CD4-positive, alpha-beta T cell (primary cell): Measurements from ENCODE around the gene FNDC8. TPM values are rescaled to one million over a fixed set of nuclear protein-coding genes. Genes with fewer than 3 reads are reported as not detected.
A peak's percentile ranks its signal among the peaks of the same experiment; 100 is the strongest.

Source experiments
- ATAC-seq: fragments of 200-7000 bp; cut with Tn5 transposase; one replicate; pipeline ENCODE4 v1.10.0; 2022; ENCODE audit warnings: mild to moderate bottlenecking; ENCODE audit not compliant: poor library complexity
- CTCF ChIA-PET: fragments of 350-600 bp; sonication (Branson Sonifier 250); formaldehyde crosslinking; loops from one replicate; lab custom pipeline; 2021; ENCODE audit warnings: antibody characterized with exemption, inconsistent platforms; lab: Charles Lee
- POLR2A ChIA-PET: fragments of 350-600 bp; sonication (Branson Sonifier 250); formaldehyde crosslinking; loops from one replicate; lab custom pipeline; 2021; ENCODE audit warnings: antibody characterized with exemption, inconsistent platforms; lab: Charles Lee
- DNase-seq, 14 experiments: peaks; one replicate each; pipeline ENCODE4 v3.0.0-alpha.2; 2013 to 2020; ENCODE audit warnings: mixed read lengths in 2 of 14
- H3K27ac ChIP-seq, 2 donors: one replicate each; pipeline versions ENCODE4 v1.5.1 to v1.7.0; 2013; ENCODE audit warnings: low read length in 2 of 2, low read depth in 1 of 2, mild to moderate bottlenecking in 1 of 2
- H3K27me3 ChIP-seq, 2 experiments: 1 replicate in 1 of 2; 2 replicates in 1 of 2; pipeline versions ENCODE4 v1.6.1 to v1.7.0; 2013; ENCODE audit warnings: low read length in 2 of 2, control low read depth in 1 of 2, mild to moderate bottlenecking in 1 of 2, moderate library complexity in 1 of 2; ENCODE audit not compliant: insufficient read depth in 2 of 2, control insufficient read depth in 1 of 2
- H3K36me3 ChIP-seq: one replicate; pipeline ENCODE4 v1.6.1; 2013; ENCODE audit warnings: low read length, control low read depth; ENCODE audit not compliant: insufficient read depth
- H3K4me1 ChIP-seq: one replicate; pipeline ENCODE4 v1.6.1; 2013; ENCODE audit warnings: low read length, control low read depth; ENCODE audit not compliant: insufficient read depth
- H3K4me3 ChIP-seq: one replicate; pipeline ENCODE4 v1.5.1; 2013; ENCODE audit warnings: mild to moderate bottlenecking, low read length, moderate library complexity
- H3K9me3 ChIP-seq, 2 experiments: 1 replicate in 1 of 2; 2 replicates in 1 of 2; pipeline versions ENCODE4 v1.6.1 to v1.7.0; 2013; ENCODE audit warnings: low read length in 2 of 2, mild to moderate bottlenecking in 2 of 2, control low read depth in 1 of 2, moderate library complexity in 1 of 2; ENCODE audit not compliant: control insufficient read depth in 1 of 2, insufficient read depth in 1 of 2
- H3K27ac Mint-ChIP-seq: one replicate; pipeline ENCODE4 v1.8.0; 2020; ENCODE audit warnings: mixed read lengths
- H3K27me3 Mint-ChIP-seq: one replicate; pipeline ENCODE4 v1.8.0; 2021; ENCODE audit warnings: mixed read lengths
- H3K36me3 Mint-ChIP-seq: one replicate; pipeline ENCODE4 v1.8.0; 2021; ENCODE audit warnings: low read depth, mixed read lengths
- H3K4me1 Mint-ChIP-seq: one replicate; pipeline ENCODE4 v1.8.0; 2021; ENCODE audit warnings: low read depth, mixed read lengths
- H3K4me3 Mint-ChIP-seq: one replicate; pipeline ENCODE4 v1.8.0; 2020; ENCODE audit warnings: mild to moderate bottlenecking, mixed read lengths
- H3K9me3 Mint-ChIP-seq: one replicate; pipeline ENCODE4 v1.8.0; 2020; ENCODE audit warnings: mixed read lengths
- intact Hi-C, 2 experiments: fragments of 100-400 bp; cut with DNase I in 1 of 2; cut with micrococcal nuclease in 1 of 2; formaldehyde crosslinking; loops; one replicate each; pipeline versions ENCODE4 v1.15.1 to v1.9.0; 2023 to 2025; cut with DNase I, micrococcal nuclease
- total RNA-seq, 174 experiments: library from RNA in 2 of 174; stranded (reverse) in 2 of 174; gene quantifications; one replicate each; pipeline ENCODE4 v1.2.3 and lab custom pipeline; 2021 to 2026
- TF ChIP-seq, protein P1 (sequence below): fragments of 200-600 bp; IDR thresholded peaks from one replicate; pipeline ENCODE4 v1.8.0; 2022; ENCODE audit warnings: antibody characterized with exemption, mild to moderate bottlenecking

Gene FNDC8
- total RNA-seq, 2 experiments from 2014 or later = not detected

GRCh38 chr17:35166526-35166925 lies 45.1 kb downstream of the FNDC8 start:
- DNase-seq (peak in 1 of 14 experiments; percentile 19), ATAC-seq (no peak)
- TF ChIP-seq, protein P1, sequence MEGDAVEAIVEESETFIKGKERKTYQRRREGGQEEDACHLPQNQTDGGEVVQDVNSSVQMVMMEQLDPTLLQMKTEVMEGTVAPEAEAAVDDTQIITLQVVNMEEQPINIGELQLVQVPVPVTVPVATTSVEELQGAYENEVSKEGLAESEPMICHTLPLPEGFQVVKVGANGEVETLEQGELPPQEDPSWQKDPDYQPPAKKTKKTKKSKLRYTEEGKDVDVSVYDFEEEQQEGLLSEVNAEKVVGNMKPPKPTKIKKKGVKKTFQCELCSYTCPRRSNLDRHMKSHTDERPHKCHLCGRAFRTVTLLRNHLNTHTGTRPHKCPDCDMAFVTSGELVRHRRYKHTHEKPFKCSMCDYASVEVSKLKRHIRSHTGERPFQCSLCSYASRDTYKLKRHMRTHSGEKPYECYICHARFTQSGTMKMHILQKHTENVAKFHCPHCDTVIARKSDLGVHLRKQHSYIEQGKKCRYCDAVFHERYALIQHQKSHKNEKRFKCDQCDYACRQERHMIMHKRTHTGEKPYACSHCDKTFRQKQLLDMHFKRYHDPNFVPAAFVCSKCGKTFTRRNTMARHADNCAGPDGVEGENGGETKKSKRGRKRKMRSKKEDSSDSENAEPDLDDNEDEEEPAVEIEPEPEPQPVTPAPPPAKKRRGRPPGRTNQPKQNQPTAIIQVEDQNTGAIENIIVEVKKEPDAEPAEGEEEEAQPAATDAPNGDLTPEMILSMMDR = no peak
- H3K36me3 Mint-ChIP-seq = no peaks in the 10 kb centered on the region
- H3K9me3 ChIP-seq = no peaks in the 10 kb centered on the region
- no peaks in the 10 kb centered on the region for H3K36me3 ChIP-seq
- no peaks in the 10 kb centered on the region for H3K9me3 Mint-ChIP-seq
- intact Hi-C loops = loop anchor here in 1 of 2 experiments (10.0 kb wide), 1 partner anchor 638 kb away; the partner anchor contains the start of gene TAF15
- ChIA-PET CTCF (interaction anchor here (0.7 to 2.1 kb wide), 3 partner anchors 76 to 146 kb away, joined by 3 to 8 read pairs (median 3); partner anchors contain the start of gene SLFN5), POLR2A (interaction anchor here (1.4 kb wide), 2 partner anchors 76 to 373 kb away, joined by 4 read pairs; partner anchors contain the start of gene SLFN5)
- no peaks in the 10 kb centered on the region for H3K27me3 Mint-ChIP-seq
- no peak overlapping the region for H3K4me3 ChIP-seq
- H3K27me3 ChIP-seq = no peaks in the 10 kb centered on the region
- H3K27ac ChIP-seq = no peak overlapping the region
- H3K4me1 Mint-ChIP-seq = peaks cover 38% of the 10 kb centered on the region
- H3K27ac Mint-ChIP-seq = no peak overlapping the region
- peaks cover 27% of the 10 kb centered on the region for H3K4me1 ChIP-seq
- H3K4me3 Mint-ChIP-seq = no peak overlapping the region

- no peaks in the 10 kb centered on the region for H3K9me3 Mint-ChIP-seq
- intact Hi-C loops = loop anchor here in 1 of 2 experiments (10.0 kb wide), 1 partner anchor 638 kb away; the partner anchor contains the start of gene TAF15
- Histone ChIP-seq H3K4me1 (peaks cover 27% of the 10 kb centered on the region), H3K27me3 (no peaks in the 10 kb centered on the region), H3K9me3 (no peaks in the 10 kb centered on the region), H3K27ac (no peak overlapping the region), H3K36me3 (no peaks in the 10 kb centered on the region), H3K4me3 (no peak overlapping the region)
- H3K27me3 Mint-ChIP-seq = no peaks in the 10 kb centered on the region
- H3K4me1 Mint-ChIP-seq = peaks cover 38% of the 10 kb centered on the region
- ATAC-seq = no peak
- peak in 1 of 14 experiments; percentile 25 for DNase-seq
- POLR2A ChIA-PET = interaction anchor here (1.0 to 1.1 kb wide), 2 partner anchors 105 to 208 kb away, joined by 3 read pairs; no protein-coding TSS in a partner anchor
- H3K4me3 Mint-ChIP-seq = no peak overlapping the region
- CTCF ChIA-PET = interaction anchor here (2.1 kb wide), 1 partner anchor 146 kb away, joined by 8 read pairs; no protein-coding TSS in a partner anchor
- TF ChIP-seq, protein P1 = no peak
- H3K27ac Mint-ChIP-seq = no peak overlapping the region
- no peaks in the 10 kb centered on the region for H3K36me3 Mint-ChIP-seq
These were observed 45.6 kb downstream of the FNDC8 start for GRCh38 chr17:35167046-35167445.

DNA sequence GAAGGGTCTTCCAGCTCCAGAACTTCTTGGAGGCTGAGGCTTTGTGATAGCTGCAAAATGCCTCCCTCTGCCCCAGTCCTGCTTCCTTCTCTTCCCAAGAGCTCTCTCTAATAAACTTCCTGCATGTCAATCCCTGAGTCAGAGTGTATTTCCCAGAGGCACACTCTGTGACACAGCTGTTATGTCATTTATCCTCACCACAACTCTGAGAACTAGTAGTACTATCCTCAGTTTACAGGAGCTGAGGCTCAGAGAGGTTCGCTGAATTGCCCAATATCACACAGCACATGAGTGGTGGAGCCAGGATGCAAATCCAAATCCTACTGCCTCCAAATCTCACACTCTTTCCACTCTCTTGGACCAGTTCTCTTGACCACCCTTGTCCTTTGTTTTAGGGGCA lies 46.3 kb downstream of the FNDC8 start:
- Mint-ChIP-seq H3K27ac (no peak overlapping the region), H3K36me3 (no peaks in the 10 kb centered on the region), H3K4me1 (peaks cover 38% of the 10 kb centered on the region), H3K9me3 (no peaks in the 10 kb centered on the region), H3K4me3 (no peak overlapping the region), H3K27me3 (no peaks in the 10 kb centered on the region)
- H3K36me3 ChIP-seq = no peaks in the 10 kb centered on the region
- no peaks in the 10 kb centered on the region for H3K27me3 ChIP-seq
- CTCF ChIA-PET = no interaction called here
- H3K4me1 ChIP-seq = peaks cover 27% of the 10 kb centered on the region
- no peak for ATAC-seq
- DNase-seq = no peak
- H3K9me3 ChIP-seq = no peaks in the 10 kb centered on the region
- no peak overlapping the region for H3K27ac ChIP-seq
- H3K4me3 ChIP-seq = no peak overlapping the region
- TF ChIP-seq, protein P1 = no peak
- intact Hi-C loops = loop anchor here in 1 of 2 experiments (10.0 kb wide), 1 partner anchor 637 kb away; the partner anchor contains the start of gene TAF15
- POLR2A ChIA-PET = interaction anchor here (1.0 to 1.1 kb wide), 2 partner anchors 104 to 208 kb away, joined by 3 read pairs; no protein-coding TSS in a partner anchor
